PC-3 (cell line): Measurements from ENCODE around the gene ITGA3.

Experiments
- CTCF ChIP-seq: fragments of 300-600 bp; sonication (generic); conservative IDR thresholded peaks from 2 replicates; pipeline ENCODE4 v1.5.1; 2017; ENCODE audit warnings: antibody characterized with exemption, low read depth, mild to moderate bottlenecking, low read length
- EZH2 ChIP-seq: fragments of 300-600 bp; sonication (generic); IDR thresholded peaks from one replicate; pipeline ENCODE4 v1.6.1; 2017; ENCODE audit warnings: antibody characterized with exemption, mild to moderate bottlenecking, low read length; ENCODE audit not compliant: unreplicated experiment
- EZH2phosphoT487 ChIP-seq: fragments of 300-600 bp; sonication (generic); IDR thresholded peaks from 2 replicates; pipeline ENCODE4 v1.6.1; 2018; ENCODE audit warnings: mild to moderate bottlenecking, antibody characterized with exemption, low read length, borderline replicate concordance

- TF ChIP-seq CTCF: no peak
- TF ChIP-seq EZH2: no peak
- TF ChIP-seq EZH2phosphoT487: no peak
Measured at GRCh38 chr17:50118076-50118827, 62.3 kb downstream of the ITGA3 start.
